Measurements from ENCODE around the gene SYT2.
"Not testable (repeated sequence)": the region's sequence is repeated elsewhere in the genome, so short reads cannot be mapped to it uniquely, and the experiment has no call there.

The SYT2 gene

GRCh38 chr1:202642619-202643291 is 67.5 kb downstream of the SYT2 start:
- DNase-seq (ENCODE audit: low spot score) = peak; percentile 42

- DNase-seq (ENCODE audit: low spot score) = no peak
These were observed 68.0 kb downstream of the SYT2 start for GRCh38 chr1:202642212-202642611.

GRCh38 chr1:202639500-202639899 is 70.8 kb downstream of the SYT2 start:
- no peak for DNase-seq (ENCODE audit: low spot score)

- DNase-seq (ENCODE audit: low spot score) = not testable (repeated sequence)
These were observed 71.5 kb downstream of the SYT2 start for GRCh38 chr1:202638701-202639305.

- no peak for DNase-seq (ENCODE audit: low spot score)
These were observed 72.1 kb downstream of the SYT2 start for GRCh38 chr1:202638019-202638700.

GRCh38 chr1:202637321-202638018 is 72.8 kb downstream of the SYT2 start:
- DNase-seq (ENCODE audit: low spot score) = not testable (repeated sequence)

- not testable (repeated sequence) for DNase-seq (ENCODE audit: low spot score)
These were observed 74.1 kb downstream of the SYT2 start for GRCh38 chr1:202636171-202636570.

- no peak for DNase-seq (ENCODE audit: low spot score)
These were observed 78.0 kb downstream of the SYT2 start for GRCh38 chr1:202632241-202632640.

GRCh38 chr1:202631076-202631923 is 79.0 kb downstream of the SYT2 start:
- no peak for DNase-seq (ENCODE audit: low spot score)

GRCh38 chr1:202630541-202630940 is 79.7 kb downstream of the SYT2 start:
- DNase-seq (ENCODE audit: low spot score) = no peak

- not testable (repeated sequence) for DNase-seq (ENCODE audit: low spot score)
These were observed 80.2 kb downstream of the SYT2 start for GRCh38 chr1:202630096-202630495.

GRCh38 chr1:202629257-202629811 is 80.9 kb downstream of the SYT2 start:
- not testable (repeated sequence) for DNase-seq (ENCODE audit: low spot score)

- no peak for DNase-seq (ENCODE audit: low spot score)
These were observed 81.5 kb downstream of the SYT2 start for GRCh38 chr1:202628646-202629215.

GRCh38 chr1:202627841-202628565 is 82.3 kb downstream of the SYT2 start:
- DNase-seq (ENCODE audit: low spot score) = no peak

- DNase-seq (ENCODE audit: low spot score) = not testable (repeated sequence)
These were observed 83.2 kb downstream of the SYT2 start for GRCh38 chr1:202627036-202627435.

- peak; percentile 94 for DNase-seq (ENCODE audit: low spot score)
These were observed 84.6 kb downstream of the SYT2 start for GRCh38 chr1:202625416-202626360.

- DNase-seq (ENCODE audit: low spot score) = no peak
These were observed 85.5 kb downstream of the SYT2 start for GRCh38 chr1:202624781-202625108.

- no peak for DNase-seq (ENCODE audit: low spot score)
These were observed 86.0 kb downstream of the SYT2 start for GRCh38 chr1:202624088-202624780.

GRCh38 chr1:202623476-202623875 is 86.8 kb downstream of the SYT2 start:
- DNase-seq (ENCODE audit: low spot score) = not testable (repeated sequence)

Measured in iPS-NIHi11 (cell line).